Measurements from ENCODE around the gene DCANP1.

DCANP1 gene

DNA sequence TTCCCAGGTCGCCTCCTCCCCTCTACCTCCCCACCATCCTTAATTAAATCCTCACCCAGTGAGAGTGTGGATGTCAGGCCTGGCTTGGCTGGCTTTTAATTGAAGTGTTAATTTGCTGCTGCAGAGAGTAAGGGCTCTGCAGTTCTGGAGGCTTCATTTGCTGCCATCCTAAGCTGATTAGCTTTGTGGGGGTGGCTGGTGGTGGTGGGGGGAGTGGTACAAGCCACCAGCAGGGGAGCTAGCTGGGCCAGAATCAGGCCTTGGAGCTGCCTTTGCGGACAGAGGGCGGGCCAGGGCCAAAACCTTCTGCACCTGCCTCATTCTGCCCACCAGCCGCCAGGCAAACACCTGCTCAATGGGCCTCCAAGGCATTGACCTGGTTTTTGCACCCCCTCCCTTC lies 31.8 kb upstream of the DCANP1 start:
- DNase-seq, result no peak

GRCh38 chr5:135477613-135478066 lies 30.5 kb upstream of the DCANP1 start:
- no peak for DNase-seq

- no peak for DNase-seq
These were observed 29.8 kb upstream of the DCANP1 start for GRCh38 chr5:135476615-135477581.

GRCh38 chr5:135473956-135474670 lies 27.0 kb upstream of the DCANP1 start:
- DNase-seq, result no peak

DNA sequence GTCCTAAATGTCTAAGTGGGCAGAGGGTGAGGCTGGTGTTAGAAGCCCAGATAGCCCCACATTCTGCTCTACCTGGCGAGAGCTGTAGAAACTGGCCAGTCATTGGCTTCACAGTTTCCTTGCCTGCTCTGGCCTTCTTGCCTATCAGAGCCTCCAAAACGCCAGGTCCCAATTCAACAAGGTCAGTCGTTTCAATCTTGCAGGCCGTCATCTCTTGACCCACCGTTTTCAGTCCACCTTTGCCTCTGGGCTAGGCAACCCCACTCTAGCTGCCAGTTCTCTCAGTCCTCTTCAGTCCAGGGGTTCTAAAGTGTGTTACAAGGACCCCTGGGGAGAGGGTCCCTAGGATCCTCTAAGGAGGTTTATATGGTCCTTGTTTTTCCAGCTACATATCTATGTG lies 25.0 kb upstream of the DCANP1 start:
- no peak for DNase-seq

DNA sequence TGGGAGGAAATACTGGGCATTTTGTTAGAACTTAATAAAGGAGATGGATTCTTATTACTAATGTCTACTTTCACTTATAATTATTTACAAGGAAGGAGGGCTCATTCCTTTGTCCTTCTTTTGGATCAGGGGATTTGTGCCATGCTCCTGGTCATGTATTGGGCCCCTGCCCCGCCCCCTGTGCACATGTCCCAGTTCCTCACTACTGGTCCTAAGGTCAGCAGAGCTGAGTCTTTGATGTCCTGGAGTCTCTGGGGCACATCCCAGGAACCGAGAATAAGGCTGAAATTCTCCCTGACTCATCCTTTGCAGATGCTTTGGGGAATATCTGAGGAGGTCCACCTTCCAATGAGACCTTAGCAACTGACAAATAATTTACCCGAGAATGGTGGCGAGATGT lies 24.6 kb upstream of the DCANP1 start:
- no peak for DNase-seq

DNA sequence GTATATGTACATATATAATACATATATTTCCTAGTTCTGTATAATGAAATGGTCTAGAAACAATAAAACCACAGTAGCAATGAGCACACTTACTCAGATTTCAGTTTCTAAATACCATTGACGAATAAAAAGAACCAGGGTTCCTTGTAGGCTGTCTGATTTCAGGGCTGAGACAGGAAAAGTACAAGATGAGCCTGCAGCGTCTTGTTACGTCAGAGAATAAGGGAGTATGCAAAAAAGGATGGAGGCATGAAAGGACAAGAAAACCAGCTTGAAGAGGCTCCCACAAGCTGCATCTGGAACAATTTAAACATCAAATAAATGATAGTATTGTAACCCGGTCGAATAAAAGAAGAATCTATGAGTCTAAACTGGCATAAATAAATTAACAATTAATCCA lies 22.8 kb upstream of the DCANP1 start:
- DNase-seq, result no peak

DNA sequence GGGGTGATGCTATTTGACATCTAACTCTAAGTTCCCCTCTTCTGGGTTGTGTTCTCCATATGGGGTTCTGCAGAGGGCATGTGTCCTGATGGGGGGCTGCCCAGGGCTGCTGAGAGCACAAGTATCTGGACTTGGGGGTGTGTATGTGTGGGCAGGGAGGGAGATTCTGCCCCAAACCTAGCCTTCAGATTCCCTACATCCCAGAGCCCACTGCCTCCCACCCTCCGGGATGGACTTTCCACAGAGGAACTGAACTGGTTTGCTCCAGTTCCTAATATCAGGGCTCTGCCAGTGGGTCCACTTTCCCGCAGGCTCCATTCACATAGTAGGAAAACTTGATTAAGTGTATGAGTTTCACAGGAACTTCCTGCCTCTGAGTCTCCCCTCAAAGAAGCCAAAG lies 21.4 kb upstream of the DCANP1 start:
- DNase-seq, result no peak

DNA sequence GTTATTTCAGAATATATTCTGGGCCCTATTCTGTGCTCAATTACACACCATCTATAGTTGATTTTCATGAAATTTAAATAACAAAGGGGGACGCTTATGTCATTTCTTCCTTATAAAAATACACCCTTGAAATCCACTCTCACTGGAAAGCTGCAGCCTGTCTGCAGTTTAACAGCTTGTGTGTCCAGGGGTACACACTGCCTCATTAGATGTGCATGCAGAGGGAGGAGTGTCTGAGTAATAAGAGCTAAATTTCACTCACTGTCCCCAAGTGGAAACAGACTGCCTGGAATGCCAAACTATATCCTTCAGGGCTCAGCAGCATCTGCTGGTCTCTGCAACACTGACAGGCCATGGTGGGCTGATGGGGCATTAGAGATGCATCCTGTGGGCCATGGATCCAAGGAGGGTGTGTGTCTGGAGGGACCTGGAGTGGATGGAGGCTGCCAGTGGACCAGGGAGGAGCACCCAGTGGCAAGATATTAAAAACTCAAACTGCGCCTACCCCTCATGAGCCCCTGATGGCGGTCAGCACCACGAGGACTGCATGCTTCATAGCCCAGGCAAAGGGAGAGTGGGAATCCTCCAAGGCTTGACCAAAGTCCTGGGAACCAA lies 20.8 kb upstream of the DCANP1 start:
- no peak for DNase-seq

DNA sequence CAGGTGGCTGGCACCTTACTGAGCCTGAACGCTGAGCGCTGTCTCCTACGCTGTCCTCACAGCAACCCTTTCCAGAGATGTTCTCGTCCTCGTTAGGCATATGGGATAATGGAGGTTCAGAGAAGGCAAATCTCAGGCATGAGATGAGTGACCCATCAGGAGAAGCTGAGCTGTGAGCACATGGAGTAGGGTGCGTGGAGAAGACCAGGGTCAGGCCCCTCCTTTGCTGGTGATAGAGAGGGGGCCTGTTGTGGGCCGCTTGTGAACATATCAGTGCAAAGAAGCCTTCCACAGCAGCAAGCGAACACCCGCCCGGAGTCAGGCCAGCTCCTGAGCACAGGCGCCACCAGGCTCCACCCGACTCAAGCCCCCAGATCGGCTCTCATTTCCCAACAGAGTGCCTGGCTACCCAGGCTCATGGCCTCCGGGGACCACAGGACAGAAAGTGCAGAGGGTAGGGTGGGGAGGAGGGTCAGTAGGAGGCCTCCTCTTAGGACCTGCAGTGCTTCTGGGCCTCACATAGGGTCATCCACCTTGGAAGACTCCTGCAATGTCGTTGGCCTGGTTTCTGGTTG lies 20.0 kb upstream of the DCANP1 start:
- DNase-seq, result no peak

DNA sequence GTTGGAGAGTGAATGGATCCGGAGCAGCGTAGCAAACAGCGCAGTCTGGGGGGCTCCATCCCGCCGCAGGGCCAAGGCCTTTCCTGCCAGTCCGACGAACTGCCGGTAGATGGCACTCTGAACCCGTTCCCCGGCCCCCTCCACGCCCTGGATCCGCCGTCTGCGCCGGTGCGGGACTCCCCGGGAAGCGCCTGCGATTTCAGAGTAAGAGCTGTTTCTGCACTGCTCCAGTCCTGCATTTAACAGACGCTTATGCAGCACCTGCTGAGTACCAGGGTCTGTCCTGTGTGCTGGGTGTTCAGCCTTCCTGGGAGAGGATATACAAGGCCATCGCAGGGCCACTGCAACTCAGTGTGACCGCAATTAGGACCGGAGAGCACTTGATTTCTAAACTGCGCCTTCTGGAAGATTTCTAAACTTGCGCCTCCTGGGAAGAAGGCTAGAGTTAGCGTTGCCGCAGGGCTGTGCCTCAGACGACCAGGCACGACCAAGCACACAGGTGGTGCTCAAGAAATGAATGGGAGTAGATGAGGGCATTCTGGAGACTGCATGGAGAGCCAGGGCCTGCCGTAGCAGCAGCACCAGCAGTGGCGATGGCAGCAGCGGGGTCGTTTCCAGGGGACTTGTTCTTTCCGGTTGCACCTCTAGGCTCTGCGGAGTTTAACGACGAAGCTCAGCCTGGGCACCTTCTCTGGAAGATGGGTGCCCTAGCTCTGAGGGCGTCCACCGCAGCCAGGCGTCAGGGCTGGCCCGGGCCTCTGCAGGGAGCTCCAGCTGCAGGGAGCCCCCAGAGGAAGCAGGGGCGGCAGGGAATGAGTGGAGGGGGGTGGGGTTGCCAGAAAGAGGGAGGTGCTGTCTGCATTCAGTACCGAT lies 19.3 kb upstream of the DCANP1 start:
- DNase-seq, result peak; percentile 49

DNA sequence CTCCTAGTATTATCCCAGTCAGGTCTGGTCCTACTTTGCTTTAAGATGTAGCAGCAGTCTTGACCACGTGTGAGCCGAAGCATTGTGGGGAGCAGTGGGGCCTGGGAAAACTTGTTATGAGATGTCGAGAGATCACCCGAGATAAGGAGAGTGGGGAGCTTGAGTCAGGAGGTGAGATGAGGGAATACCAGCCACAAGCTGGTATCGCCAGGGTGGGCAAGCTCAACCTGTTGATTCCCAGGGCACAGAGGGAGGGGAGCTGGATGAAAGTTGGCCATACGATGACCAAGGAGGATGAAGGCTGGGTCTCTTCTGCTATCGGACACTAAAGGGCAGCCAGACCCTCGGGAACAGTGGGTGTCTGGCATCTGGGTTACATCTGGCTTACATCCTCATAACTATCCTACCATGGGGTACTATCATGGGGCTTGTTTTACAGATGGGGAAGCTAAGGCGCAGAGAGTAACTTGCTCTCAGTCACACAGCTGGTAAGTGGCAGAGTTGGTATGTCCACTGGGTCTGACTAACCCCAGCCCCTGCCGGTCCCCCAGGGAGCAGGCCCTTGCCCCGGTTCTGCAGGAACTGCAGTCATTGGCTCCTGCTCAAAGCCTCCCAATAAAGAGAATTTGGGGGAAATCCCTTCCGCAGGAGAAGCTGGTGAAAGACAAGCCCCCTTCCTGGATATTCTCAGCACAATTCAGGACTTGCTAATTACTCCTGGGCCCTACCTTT lies 18.4 kb upstream of the DCANP1 start:
- no peak for DNase-seq

DNA sequence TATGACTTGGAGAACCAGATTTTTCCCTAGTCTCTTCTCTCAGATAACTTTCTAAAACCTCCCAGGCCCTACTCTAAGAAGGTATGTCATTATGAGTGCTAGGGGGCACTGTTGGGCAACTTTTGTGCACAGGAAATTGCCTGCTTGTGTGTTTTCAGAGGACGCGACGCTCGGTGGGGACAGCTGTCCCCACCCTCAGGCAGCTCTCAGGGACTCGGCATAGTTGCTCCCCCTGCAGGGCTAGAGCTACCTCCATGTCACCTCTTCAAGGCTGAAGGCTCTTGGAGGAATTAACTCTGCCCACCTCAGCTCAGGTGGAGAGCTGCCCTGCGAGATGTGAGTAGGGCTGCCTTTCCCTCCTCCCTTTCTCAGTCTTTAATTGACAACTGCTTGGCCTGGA lies 15.2 kb upstream of the DCANP1 start:
- no peak for DNase-seq

DNA sequence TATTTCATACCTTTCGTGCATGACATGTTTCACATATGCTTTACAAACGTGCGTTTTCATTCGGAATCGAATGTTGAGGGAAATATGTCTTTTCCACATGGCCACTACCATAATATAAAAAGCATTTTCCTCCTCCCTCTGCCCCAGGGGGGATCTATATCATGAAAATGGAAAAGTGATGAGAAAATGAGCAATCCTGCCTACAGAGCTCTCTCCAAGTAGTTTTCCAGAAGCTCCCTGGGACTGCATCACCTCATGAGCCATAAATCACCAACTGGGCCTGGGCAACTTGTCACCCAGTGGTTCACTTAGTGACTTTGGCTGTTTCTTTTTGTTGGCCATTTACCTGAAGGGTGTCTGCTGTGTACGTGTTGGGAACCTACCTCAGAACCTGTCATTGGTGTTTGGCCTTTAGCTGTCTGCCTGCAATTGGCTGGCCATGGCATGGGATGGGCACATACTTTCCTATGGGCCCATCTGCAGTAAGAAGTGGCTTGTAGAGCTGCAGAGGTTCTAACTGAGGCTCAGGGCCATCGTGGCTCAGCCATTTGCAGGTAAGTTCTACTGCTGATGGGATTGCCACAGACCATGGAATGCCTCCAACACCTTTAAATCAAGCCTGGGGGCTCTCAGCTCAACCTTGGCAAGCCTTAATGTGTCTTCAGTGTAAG lies 14.5 kb upstream of the DCANP1 start:
- no peak for DNase-seq

GRCh38 chr5:135460246-135461033 lies 13.3 kb upstream of the DCANP1 start:
- no peak for DNase-seq

- DNase-seq, result no peak
These were observed 11.8 kb upstream of the DCANP1 start for GRCh38 chr5:135458921-135459331.

DNA sequence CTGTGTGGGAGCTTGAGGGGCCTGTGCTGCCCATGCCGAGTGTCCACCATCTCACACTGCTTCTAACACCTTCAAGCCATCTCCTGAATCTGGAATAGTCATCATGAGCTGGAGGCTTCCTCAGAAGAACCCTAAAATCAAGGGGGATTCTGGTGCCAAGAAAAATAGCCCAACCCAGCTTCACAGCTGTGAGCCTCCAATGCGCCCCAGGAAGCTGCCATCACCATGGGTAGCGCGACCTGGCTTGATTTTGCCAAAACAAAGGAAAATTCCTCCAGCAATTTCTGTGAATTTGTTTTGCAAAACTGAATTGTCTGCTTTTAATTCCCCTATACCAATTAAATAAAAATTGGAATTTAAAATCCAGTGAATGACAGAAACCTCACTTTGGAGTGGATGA lies 11.2 kb upstream of the DCANP1 start:
- DNase-seq, result no peak

DNA sequence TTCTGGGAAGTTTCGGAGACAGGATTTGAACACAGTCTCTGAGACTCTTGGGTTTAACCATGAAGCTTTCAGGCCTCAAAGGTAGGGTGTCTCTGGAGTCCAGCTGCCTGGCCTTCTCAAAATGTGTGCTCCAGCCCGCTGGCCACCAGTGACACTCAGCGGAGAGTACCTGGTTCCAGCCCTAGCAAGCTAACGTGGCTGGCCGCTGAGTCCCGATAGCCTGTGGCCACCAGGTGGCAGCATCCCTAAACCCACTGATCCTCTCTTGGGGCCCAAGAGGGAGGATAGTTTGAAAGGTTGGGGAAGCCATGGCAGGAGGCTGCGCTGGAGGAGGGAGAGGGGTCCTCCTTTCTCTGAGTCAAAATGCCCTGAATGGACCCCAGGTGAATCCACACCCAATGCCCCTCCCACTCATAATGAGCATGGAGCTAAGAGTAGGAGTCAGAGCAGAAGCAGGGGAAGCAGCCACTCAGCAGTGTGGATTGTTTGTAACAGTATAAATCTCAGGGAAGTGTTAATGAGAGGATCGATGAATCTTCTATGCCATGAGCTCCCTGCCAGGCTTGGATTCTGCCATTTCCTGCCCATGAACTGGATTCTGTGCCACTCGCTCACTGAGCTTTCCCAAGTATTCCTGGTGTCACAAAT lies 10.4 kb upstream of the DCANP1 start:
- DNase-seq, result no peak

Measured in GOT3 (cell line).